Endothelial cell of umbilical vein (primary cell): ENCODE data around the gene COPS6. TPM values are rescaled to one million over a fixed set of nuclear protein-coding genes. Genes with fewer than 3 reads are reported as not detected.

ENCODE experiments used
- BruUV-seq: library from RNA; stranded (reverse); fragments of 400-500 nt; replicated peaks from 2 replicates; lab custom pipeline; 2021; lab: Mats Ljungman, UMichigan
- CTCF ChIA-PET: fragments of 300-600, 350-600 bp; sonication (Branson Sonifier 250); formaldehyde crosslinking; loops from one replicate; lab custom pipeline; 2021; ENCODE audit warnings: antibody characterized with exemption, inconsistent platforms; lab: Charles Lee
- POLR2A ChIA-PET: fragments of 300-600, 350-600 bp; sonication (Branson Sonifier 250); formaldehyde crosslinking; loops from one replicate; lab custom pipeline; 2021; ENCODE audit warnings: antibody characterized with exemption, inconsistent platforms; lab: Charles Lee
- DNase-seq: peaks from one replicate; pipeline ENCODE4 v3.0.0-alpha.2; 2011; ENCODE audit warnings: low read depth, low spot score
- FAIRE-seq: peaks from 2 replicates; lab custom pipeline; 2011; peaks lifted over from hg19 to GRCh38; lab: Jason Lieb, UNC
- H2AFZ ChIP-seq: 2 replicates; pipeline ENCODE4 v1.6.0; 2012; ENCODE audit warnings: low read depth, low read length, control low read depth, inconsistent platforms
- H3K27ac ChIP-seq: 2 replicates; pipeline ENCODE4 v1.5.1; 2011; ENCODE audit warnings: low read depth, mild to moderate bottlenecking, control low read depth, low read length, moderate library complexity; ENCODE audit not compliant: insufficient read depth
- H3K27me3 ChIP-seq, 2 experiments: 2 replicates each; pipeline versions ENCODE4 v1.6.0 to v1.6.1; 2011; ENCODE audit warnings: low read length in 2 of 2, mixed read lengths in 1 of 2; ENCODE audit not compliant: control insufficient read depth in 2 of 2, insufficient read depth in 2 of 2
- H3K36me3 ChIP-seq, 2 experiments: 2 replicates in 1 of 2; 3 replicates in 1 of 2; pipeline ENCODE4 v1.5.1; 2011; ENCODE audit warnings: low read length in 2 of 2, mild to moderate bottlenecking in 1 of 2, moderate library complexity in 1 of 2; ENCODE audit not compliant: control insufficient read depth in 2 of 2, insufficient read depth in 2 of 2; ENCODE audit errors: extremely low read depth in 1 of 2
- H3K4me1 ChIP-seq: 3 replicates; pipeline ENCODE4 v1.5.1; 2011; ENCODE audit warnings: mild to moderate bottlenecking, low read length; ENCODE audit not compliant: control insufficient read depth, insufficient read depth; ENCODE audit errors: extremely low read depth
- H3K4me2 ChIP-seq: 2 replicates; pipeline ENCODE4 v1.6.1; 2011; ENCODE audit warnings: low read length, control low read depth, mixed read lengths; ENCODE audit not compliant: insufficient read depth
- H3K4me3 ChIP-seq, 3 experiments: fragments of 200-600 bp in 1 of 3; sonication (generic), shearing (Covaris generic) in 1 of 3; replicated peaks in 1 of 3; 2 replicates each; pipeline ENCODE4 v1.5.1; 2011 to 2016; ENCODE audit warnings: control low read depth in 3 of 3, low read length in 3 of 3, mild to moderate bottlenecking in 2 of 3, inconsistent platforms in 1 of 3, low read depth in 1 of 3, moderate library complexity in 1 of 3; ENCODE audit not compliant: insufficient read depth in 1 of 3
- H3K79me2 ChIP-seq: 2 replicates; pipeline ENCODE4 v1.6.0; 2012; ENCODE audit warnings: low read length, inconsistent platforms; ENCODE audit not compliant: control insufficient read depth, insufficient read depth
- H3K9ac ChIP-seq: replicated peaks from 2 replicates; pipeline ENCODE3; 2011; ENCODE audit warnings: low read length, control low read depth; ENCODE audit not compliant: insufficient read depth; ENCODE audit errors: extremely low read depth
- H3K9me1 ChIP-seq: replicated peaks from 3 replicates; pipeline ENCODE4 v1.6.0; 2011; ENCODE audit warnings: mild to moderate bottlenecking, low read length; ENCODE audit not compliant: control insufficient read depth, insufficient read depth; ENCODE audit errors: extremely low read depth
- H3K9me3 ChIP-seq: replicated peaks from 2 replicates; pipeline ENCODE4 v1.5.1; 2012; ENCODE audit warnings: low read length, inconsistent platforms; ENCODE audit not compliant: control insufficient read depth, insufficient read depth
- H4K20me1 ChIP-seq: replicated peaks from 2 replicates; pipeline ENCODE3; 2011; ENCODE audit warnings: mild to moderate bottlenecking, low read length; ENCODE audit not compliant: control insufficient read depth, insufficient read depth; ENCODE audit errors: extremely low read depth
- EZH2 ChIP-seq: IDR thresholded peaks from 2 replicates; pipeline ENCODE4 v1.6.1; 2012; ENCODE audit warnings: borderline replicate concordance, low read depth, mild to moderate bottlenecking, moderate library complexity, low read length, inconsistent platforms; ENCODE audit not compliant: severe bottlenecking
- FOS ChIP-seq: IDR thresholded peaks from 2 replicates; pipeline ENCODE4 v1.6.1; 2011; ENCODE audit warnings: mild to moderate bottlenecking, low read length, moderate library complexity, borderline replicate concordance; ENCODE audit not compliant: insufficient read depth
- GATA2 ChIP-seq: IDR thresholded peaks from 2 replicates; pipeline ENCODE4 v1.7.0; 2011; ENCODE audit warnings: low read depth, mild to moderate bottlenecking, moderate library complexity, mixed read lengths, low read length; ENCODE audit not compliant: insufficient read length, insufficient read depth
- JUN ChIP-seq: IDR thresholded peaks from 2 replicates; pipeline ENCODE4 v1.6.1; 2011; ENCODE audit warnings: borderline replicate concordance, low read depth; ENCODE audit not compliant: insufficient read length, insufficient read depth
- MYC ChIP-seq: IDR thresholded peaks from one replicate; pipeline ENCODE4 v1.6.1; 2011; ENCODE audit warnings: mild to moderate bottlenecking, low read depth, low read length
- POLR2A ChIP-seq: IDR thresholded peaks from 2 replicates; pipeline ENCODE4 v1.6.1; 2012; ENCODE audit warnings: low read depth, mild to moderate bottlenecking, control low read depth, low read length
- POLR2AphosphoS5 ChIP-seq: IDR thresholded peaks from 2 replicates; pipeline ENCODE4 v1.6.1; 2012; ENCODE audit warnings: low read depth, mild to moderate bottlenecking, control low read depth, low read length, moderate library complexity; ENCODE audit not compliant: insufficient read depth
- dilution Hi-C: fragments of 300-500 bp; cut with MboI; formaldehyde crosslinking; loops from one replicate; pipeline ENCODE4 v1.15.0; 2019; ENCODE audit warnings: low sequenced_read_pairs; ENCODE audit not compliant: extremely low pct_ligation_motif_present
- intact Hi-C: fragments of 100-400 bp; cut with micrococcal nuclease; formaldehyde crosslinking; loops from one replicate; pipeline ENCODE4 v1.10.0; 2022
- polyA plus RNA-seq, 4 experiments: library from polyadenylated mRNA; depleted of rRNA in 3 of 4; stranded (reverse) in 3 of 4; unstranded in 1 of 4; fragments of >200 nt; gene quantifications; 2 replicates each; pipeline versions ENCODE4 v1.2.1 to v1.2.3, GENCODE V29; 2011 to 2012; ENCODE audit warnings: missing spikeins in 1 of 4
- total RNA-seq: library from RNA; stranded (reverse); gene quantifications from 2 replicates; pipeline ENCODE4 v1.2.3, GENCODE V29; 2021
- TF ChIP-seq, protein P1 (sequence below), 2 donors: IDR thresholded peaks; 1 replicate in 1 of 2; 2 replicates in 1 of 2; pipeline ENCODE4 v1.5.1; 2011; ENCODE audit warnings: low read length in 2 of 2, mild to moderate bottlenecking in 2 of 2, moderate library complexity in 2 of 2, control low read depth in 1 of 2, inconsistent platforms in 1 of 2, low read depth in 1 of 2; ENCODE audit not compliant: insufficient read depth in 1 of 2; ENCODE audit errors: extremely low read depth in 1 of 2
- TF ChIP-seq, protein P2 (sequence below): IDR thresholded peaks from 2 replicates; pipeline ENCODE4 v1.6.1; 2011; ENCODE audit not compliant: insufficient read depth, insufficient read length

COPS6 gene
- total and polyA plus RNA-seq, 2 donors (not counting 3 experiments of a cell fraction or from before 2014, with no cell fraction given) = 188 to 251 TPM

- Histone ChIP-seq H3K9me3 (no peaks in the 10 kb centered on the region), H3K9me1 (no peaks in the 10 kb centered on the region), H3K36me3 (peaks cover 12 to 47% of the 10 kb centered on the region in 2 experiments), H3K27ac (no peak overlapping the region), H2AFZ (no peak overlapping the region), H3K79me2 (peaks cover 1% of the 10 kb centered on the region), H3K27me3 (no peaks in the 10 kb centered on the region), H3K4me3 (no peak overlapping the region), H3K4me2 (no peak overlapping the region), H4K20me1 (no peaks in the 10 kb centered on the region), H3K4me1 (peaks cover 6% of the 10 kb centered on the region), H3K9ac (no peak overlapping the region)
- TSS peak; percentile 96 for BruUV-seq
- TF ChIP-seq POLR2A = no peak
- dilution Hi-C loops = no loop called here
- intact Hi-C loops = loop anchor here (10.0 kb wide), 1 partner anchor 1018 kb away; the partner anchor contains the start of gene SERPINE1
- FAIRE-seq (no peak), DNase-seq (no peak)
- CTCF ChIA-PET = no interaction called here
- POLR2A ChIA-PET = no interaction called here
Measured at GRCh38 chr7:100107125-100107737, 18.5 kb downstream of the COPS6 start.

DNA sequence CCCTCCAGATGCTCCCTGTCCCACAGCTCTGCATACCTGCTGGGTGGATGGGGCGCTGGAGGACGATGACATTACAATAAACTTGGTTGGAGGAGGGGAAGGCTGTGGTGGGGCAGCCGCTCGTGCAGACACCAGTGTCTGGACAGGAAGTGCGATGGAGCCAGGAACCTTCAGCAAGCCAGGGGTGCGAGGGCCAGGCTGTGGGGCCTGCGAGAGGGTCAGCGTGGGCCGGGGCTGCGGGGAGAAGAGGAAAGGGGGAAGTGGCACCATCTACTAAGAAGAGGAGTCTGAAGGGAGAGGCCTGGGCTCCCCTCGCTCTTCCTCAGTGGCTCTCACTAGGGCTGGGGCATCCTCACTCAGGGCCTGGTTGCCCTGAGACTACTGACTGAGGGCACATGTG, 19.1 kb downstream of the COPS6 start:
- Histone ChIP-seq H2AFZ (no peak overlapping the region), H3K27me3 (no peaks in the 10 kb centered on the region), H3K79me2 (no peaks in the 10 kb centered on the region), H4K20me1 (no peaks in the 10 kb centered on the region), H3K27ac (no peak overlapping the region), H3K4me1 (no peaks in the 10 kb centered on the region), H3K9me3 (no peaks in the 10 kb centered on the region), H3K4me3 (no peak overlapping the region), H3K9me1 (no peaks in the 10 kb centered on the region), H3K9ac (no peak overlapping the region), H3K36me3 (peaks cover 12 to 49% of the 10 kb centered on the region in 2 experiments), H3K4me2 (no peak overlapping the region)
- FAIRE-seq (no peak), DNase-seq (no peak)
- CTCF ChIA-PET = no interaction called here
- dilution Hi-C loops = no loop called here
- intact Hi-C loops = loop anchor here (10.0 kb wide), 1 partner anchor 1017 kb away; the partner anchor contains the start of gene SERPINE1
- no TSS peak for BruUV-seq
- TF ChIP-seq POLR2A (no peak), JUN (no peak), MYC (no peak), POLR2AphosphoS5 (no peak), GATA2 (no peak), FOS (no peak), EZH2 (no peak)
- TF ChIP-seq, protein P1, sequence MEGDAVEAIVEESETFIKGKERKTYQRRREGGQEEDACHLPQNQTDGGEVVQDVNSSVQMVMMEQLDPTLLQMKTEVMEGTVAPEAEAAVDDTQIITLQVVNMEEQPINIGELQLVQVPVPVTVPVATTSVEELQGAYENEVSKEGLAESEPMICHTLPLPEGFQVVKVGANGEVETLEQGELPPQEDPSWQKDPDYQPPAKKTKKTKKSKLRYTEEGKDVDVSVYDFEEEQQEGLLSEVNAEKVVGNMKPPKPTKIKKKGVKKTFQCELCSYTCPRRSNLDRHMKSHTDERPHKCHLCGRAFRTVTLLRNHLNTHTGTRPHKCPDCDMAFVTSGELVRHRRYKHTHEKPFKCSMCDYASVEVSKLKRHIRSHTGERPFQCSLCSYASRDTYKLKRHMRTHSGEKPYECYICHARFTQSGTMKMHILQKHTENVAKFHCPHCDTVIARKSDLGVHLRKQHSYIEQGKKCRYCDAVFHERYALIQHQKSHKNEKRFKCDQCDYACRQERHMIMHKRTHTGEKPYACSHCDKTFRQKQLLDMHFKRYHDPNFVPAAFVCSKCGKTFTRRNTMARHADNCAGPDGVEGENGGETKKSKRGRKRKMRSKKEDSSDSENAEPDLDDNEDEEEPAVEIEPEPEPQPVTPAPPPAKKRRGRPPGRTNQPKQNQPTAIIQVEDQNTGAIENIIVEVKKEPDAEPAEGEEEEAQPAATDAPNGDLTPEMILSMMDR (IDR thresholded peaks at IDR 0.05; ENCODE audit: extremely low read depth in 1 of 2, insufficient read depth in 1 of 2, low read depth in 1 of 2, low read length in 2 of 2) = no peak
- TF ChIP-seq, protein P2, sequence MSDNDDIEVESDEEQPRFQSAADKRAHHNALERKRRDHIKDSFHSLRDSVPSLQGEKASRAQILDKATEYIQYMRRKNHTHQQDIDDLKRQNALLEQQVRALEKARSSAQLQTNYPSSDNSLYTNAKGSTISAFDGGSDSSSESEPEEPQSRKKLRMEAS = no peak
- POLR2A ChIA-PET = no interaction called here
